Measurements from ENCODE around the gene TNRC6C. TPM values are rescaled to one million over a fixed set of nuclear protein-coding genes. Genes with fewer than 3 reads are reported as not detected.
"Not testable (repeated sequence)": the region's sequence is repeated elsewhere in the genome, so short reads cannot be mapped to it uniquely, and the experiment has no call there.

Gene TNRC6C
- total RNA-seq, 1 donor from 2014 or later = 5.6 TPM

GRCh38 chr17:78042542-78042941 lies 84.0 kb downstream of the TNRC6C start:
- DNase-seq (ENCODE audit: low read depth) = no peak

DNA sequence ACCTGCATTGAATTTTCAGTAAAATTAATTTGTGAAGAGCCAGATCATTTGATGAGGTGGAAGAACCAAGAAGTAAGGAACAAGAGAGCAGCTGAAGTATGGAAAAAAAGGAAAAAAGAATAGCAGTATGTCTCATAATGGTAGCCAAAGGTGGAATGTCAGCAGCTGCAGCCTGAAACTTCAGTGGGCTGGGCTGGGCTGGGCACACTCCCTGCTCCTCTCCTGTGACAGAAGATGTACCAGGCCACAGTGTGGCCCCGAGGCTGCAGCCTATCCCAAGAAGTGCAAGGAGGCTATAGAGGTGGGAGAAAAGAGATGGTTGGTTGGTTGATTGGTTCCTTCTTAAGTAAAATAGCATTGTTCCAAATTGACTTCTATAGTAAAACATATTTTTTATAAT lies 84.5 kb downstream of the TNRC6C start:
- peak; percentile 58 for DNase-seq (ENCODE audit: low read depth)

DNA sequence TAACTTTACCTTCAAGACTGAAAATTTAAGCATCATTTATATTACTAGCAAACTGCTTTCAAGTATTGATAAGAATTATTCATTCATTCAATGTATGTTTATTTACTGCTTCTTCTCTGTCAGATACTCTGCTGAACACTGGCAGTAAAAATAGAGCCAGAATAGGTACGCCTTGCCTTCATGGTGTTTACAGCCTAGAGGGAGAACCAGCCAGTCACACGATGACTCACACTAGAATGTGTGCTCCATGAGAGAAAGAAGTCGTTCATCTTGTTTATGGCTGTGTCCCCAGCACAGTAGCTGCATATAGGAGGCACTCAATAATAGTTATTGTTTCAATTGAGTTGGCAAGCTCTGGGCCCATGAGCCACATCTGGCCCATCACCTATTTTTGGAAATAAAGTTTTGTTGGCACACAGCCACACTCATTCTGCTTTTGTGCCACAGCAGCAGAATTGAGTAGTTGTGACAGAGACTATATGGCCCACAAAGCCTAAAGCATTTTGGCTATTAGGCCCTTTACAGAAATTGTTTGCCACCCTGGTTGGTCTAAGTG lies 85.9 kb downstream of the TNRC6C start:
- DNase-seq (ENCODE audit: low read depth) = no peak

- no peak for DNase-seq (ENCODE audit: low read depth)
Observed at GRCh38 chr17:78045316-78045715, 86.8 kb downstream of the TNRC6C start.

DNA sequence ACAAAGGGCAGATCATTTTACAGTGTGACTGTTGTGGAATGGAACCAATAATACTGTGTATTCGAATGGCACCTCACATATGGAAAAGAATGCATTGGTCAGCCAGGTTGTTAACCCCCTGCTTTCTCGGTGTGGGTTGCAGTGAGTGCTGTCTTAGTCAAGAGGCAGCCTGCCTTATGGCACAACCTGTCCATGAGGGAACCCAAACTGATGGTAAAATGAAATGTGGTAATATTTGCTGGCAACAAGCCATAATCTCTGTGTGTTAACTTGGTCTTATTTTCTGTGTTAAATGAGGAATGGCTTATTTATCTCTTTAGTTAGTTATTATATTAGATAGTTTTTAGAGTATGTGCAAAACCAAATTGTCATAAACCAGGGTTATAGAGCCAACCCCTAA lies 88.4 kb downstream of the TNRC6C start:
- DNase-seq (ENCODE audit: low read depth) = no peak

- no peak for DNase-seq (ENCODE audit: low read depth)
Observed at GRCh38 chr17:78048346-78049292, 90.1 kb downstream of the TNRC6C start.

DNA sequence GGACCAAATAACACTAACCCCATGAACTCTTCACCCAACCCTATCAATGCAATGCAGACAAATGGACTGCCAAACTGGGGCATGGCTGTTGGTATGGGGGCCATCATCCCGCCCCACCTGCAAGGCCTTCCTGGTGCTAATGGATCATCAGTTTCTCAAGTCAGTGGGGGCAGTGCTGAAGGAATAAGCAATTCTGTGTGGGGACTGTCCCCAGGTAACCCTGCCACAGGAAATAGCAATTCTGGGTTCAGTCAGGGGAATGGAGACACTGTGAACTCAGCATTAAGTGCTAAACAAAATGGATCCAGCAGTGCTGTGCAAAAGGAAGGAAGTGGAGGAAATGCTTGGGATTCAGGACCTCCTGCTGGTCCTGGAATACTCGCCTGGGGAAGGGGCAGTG lies 91.1 kb downstream of the TNRC6C start:
- no peak for DNase-seq (ENCODE audit: low read depth)

GRCh38 chr17:78051186-78051972 lies 92.9 kb downstream of the TNRC6C start:
- DNase-seq (ENCODE audit: low read depth) = no peak

DNA sequence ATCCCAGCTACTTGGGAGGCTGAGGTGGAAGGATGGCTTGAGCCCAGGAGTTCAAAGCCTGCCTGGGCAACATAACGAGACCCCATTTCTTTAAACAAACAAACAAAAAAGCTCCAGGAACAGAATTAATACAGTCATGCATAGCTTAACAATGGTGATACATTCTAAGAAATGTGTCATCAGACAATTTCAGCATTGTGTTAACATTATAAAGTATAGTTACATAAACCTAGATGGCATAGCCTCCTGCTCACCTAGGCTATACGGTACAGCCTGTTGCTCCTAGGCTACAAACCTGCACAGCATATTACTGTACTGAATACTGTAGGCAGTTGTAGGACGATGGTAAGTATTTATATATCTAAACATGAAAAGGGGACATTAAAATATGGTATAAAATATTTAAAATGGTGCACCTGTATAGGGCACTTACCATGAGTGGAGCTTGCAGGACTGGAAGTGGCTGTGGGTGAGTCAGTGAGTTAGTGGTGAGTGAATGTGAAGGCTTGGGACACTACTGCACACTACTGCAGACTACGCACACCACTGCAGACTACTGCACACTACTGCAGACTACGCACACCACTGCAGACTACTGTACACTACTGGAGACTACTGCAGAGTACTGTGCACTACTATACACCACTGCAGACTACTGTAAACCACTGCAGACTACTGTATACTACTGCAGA lies 95.4 kb downstream of the TNRC6C start:
- DNase-seq (ENCODE audit: low read depth) = no peak

DNA sequence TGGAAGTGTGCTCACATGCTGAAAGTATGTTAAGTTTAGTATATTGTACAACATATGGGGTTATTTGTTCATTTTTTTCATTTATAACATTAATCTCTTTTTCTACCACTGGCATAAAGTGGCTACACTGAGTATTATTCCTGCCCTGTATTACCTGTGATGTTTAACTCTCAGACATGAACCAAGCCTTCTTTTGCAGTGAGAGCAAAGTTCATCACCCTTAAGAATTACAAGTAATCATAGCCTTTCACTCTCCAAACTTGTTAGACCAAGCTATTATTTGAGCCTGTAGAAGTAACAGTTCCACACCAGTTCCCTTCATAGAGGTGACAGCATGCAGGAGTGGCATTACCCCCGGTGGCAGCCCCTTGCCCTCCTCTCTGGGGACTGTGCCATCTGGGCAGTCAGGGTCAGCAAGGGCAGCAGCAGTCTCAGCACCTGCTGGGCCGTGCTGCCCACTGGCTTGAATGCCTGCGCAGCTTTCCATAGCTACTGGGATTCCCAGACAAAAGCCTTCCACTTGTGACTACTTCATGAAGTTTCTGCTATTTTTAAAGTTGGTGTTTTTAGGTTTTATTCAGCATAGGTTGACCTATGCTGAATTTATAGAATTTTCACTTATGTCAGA lies 98.7 kb downstream of the TNRC6C start:
- peak; percentile 56 for DNase-seq (ENCODE audit: low read depth)

- peak; percentile 55 for DNase-seq (ENCODE audit: low read depth)
Observed at GRCh38 chr17:78058001-78058400, 99.5 kb downstream of the TNRC6C start.

- peak; percentile 27 for DNase-seq (ENCODE audit: low read depth)
Observed at GRCh38 chr17:78058581-78058980, 100.1 kb downstream of the TNRC6C start.

GRCh38 chr17:78062596-78062995 lies 104.1 kb downstream of the TNRC6C start:
- no peak for DNase-seq (ENCODE audit: low read depth)

DNA sequence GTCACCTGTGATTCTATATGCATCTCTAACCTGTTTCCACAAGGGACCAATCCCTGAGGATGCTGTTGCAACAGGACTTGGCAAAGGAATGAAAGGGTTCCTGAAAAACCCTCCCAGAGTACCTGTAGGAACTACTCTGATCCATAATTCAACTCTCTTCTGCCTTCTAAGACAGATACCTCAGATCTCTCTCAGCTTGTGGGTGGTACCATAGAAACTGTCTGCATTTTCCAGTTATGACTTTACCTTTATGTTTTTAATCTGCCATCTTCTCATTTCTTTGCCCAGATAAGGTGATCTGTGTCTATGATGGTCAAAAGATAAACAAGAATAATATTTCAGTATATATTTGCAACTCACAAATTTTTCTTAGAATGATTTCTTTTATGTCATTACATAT lies 105.0 kb downstream of the TNRC6C start:
- no peak for DNase-seq (ENCODE audit: low read depth)

DNA sequence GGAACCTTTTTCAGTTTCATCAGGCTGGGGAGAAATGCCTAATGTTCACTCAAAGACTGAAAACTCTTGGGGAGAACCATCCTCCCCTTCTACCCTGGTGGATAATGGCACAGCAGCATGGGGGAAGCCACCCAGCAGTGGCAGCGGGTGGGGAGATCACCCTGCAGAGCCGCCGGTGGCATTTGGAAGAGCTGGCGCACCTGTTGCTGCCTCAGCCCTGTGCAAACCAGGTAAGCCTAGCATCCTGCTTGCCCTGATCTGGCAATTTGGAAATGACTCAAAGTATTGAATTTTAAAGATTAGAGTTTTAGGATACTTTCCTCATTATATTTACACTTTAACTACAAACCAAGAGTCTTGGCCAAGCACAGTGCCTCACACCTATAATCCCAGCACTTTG lies 106.2 kb downstream of the TNRC6C start:
- DNase-seq (ENCODE audit: low read depth) = no peak

GRCh38 chr17:78066976-78067375 lies 108.5 kb downstream of the TNRC6C start:
- DNase-seq (ENCODE audit: low read depth) = not testable (repeated sequence)

DNA sequence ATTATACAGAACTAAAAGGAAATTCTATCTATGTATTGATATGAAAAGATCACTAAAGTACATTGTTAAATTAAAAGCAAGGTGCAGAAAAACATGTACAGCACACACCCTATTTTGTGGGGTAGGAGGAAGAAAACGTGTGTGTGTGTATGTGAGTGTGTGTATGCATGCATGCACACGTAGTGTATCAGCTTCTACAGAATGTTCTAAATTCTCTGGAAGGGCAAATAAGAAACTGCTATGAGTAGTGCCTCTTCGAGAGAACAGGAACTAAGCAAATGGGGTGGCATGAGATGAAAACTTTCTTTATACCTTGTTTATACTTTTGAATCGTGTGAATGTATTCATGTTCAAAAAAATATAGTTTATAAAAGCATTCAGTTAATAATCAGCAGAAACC lies 111.2 kb downstream of the TNRC6C start:
- no peak for DNase-seq (ENCODE audit: low read depth)

GRCh38 chr17:78072961-78073360 lies 114.5 kb downstream of the TNRC6C start:
- DNase-seq (ENCODE audit: low read depth) = no peak

GRCh38 chr17:78075011-78075410 lies 116.5 kb downstream of the TNRC6C start:
- no peak for DNase-seq (ENCODE audit: low read depth)

DNA sequence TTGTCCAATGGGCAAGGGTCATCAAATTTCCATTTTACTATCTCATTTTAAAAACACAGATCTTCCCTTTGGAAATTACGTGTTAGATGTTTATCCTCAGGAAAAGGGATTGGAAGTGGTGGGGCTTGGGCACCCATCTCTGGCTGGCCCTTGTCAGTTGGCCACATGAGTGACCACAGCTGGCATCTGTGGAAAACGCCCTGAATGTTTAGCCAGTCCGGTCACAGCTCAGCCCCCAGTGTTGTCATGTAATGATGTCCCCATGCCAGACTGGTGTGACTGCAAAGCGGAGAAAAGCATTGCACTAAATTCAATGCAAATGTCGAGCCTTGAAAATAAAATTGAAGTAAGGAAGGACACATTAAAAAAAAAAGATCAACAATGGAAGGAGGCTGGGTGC lies 117.0 kb downstream of the TNRC6C start:
- peak; percentile 41 for DNase-seq (ENCODE audit: low read depth)

DNA sequence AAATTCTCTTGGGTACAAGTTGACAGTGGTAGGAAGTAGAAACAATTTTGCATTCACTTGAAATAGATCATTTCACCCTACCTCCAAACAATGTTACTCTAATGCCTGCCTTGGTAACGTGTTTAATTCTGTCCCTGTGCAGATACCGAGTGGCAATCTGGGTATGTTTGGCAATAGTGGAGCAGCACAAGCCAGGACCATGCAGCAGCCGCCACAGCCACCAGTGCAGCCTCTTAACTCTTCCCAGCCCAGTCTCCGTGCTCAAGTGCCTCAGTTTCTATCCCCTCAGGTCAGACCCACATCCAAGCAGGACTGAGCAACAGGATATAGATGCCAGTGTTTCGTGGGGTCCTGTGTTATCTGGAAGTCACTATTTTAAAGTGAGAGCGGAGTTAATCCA lies 120.8 kb downstream of the TNRC6C start:
- DNase-seq (ENCODE audit: low read depth) = no peak
